Stimulated activated CD8-positive, alpha-beta memory T cell treated with anti-CD3 and anti-CD28 coated beads, Interleukin-12 subunit alpha, Interleukin-12 subunit beta, amount 100 ng/mL, for 4 hours (primary cell): ENCODE results near the gene MEGF11.

Source experiments
- DNase-seq: peaks from one replicate; pipeline ENCODE4 v3.0.0-alpha.2; 2020; ENCODE audit warnings: low read depth

The MEGF11 gene

GRCh38 chr15:65969865-65970816 is 283.4 kb downstream of the MEGF11 start:
- no peak for DNase-seq

GRCh38 chr15:65968511-65968910 is 285.0 kb downstream of the MEGF11 start:
- DNase-seq: no peak

GRCh38 chr15:65964792-65965433 is 288.6 kb downstream of the MEGF11 start:
- no peak for DNase-seq

- DNase-seq: no peak
Observed at GRCh38 chr15:65963911-65964482, 289.6 kb downstream of the MEGF11 start.

GRCh38 chr15:65963358-65963757 is 290.2 kb downstream of the MEGF11 start:
- no peak for DNase-seq

- DNase-seq: no peak
Observed at GRCh38 chr15:65962187-65962586, 291.4 kb downstream of the MEGF11 start.

- no peak for DNase-seq
Observed at GRCh38 chr15:65960586-65960985, 293.0 kb downstream of the MEGF11 start.

- no peak for DNase-seq
Observed at GRCh38 chr15:65958835-65959234, 294.7 kb downstream of the MEGF11 start.

GRCh38 chr15:65957451-65957850 is 296.1 kb downstream of the MEGF11 start:
- no peak for DNase-seq

- no peak for DNase-seq
Observed at GRCh38 chr15:65956899-65957298, 296.7 kb downstream of the MEGF11 start.

- no peak for DNase-seq
Observed at GRCh38 chr15:65956307-65956706, 297.2 kb downstream of the MEGF11 start.

- DNase-seq: no peak
Observed at GRCh38 chr15:65954289-65954741, 299.2 kb downstream of the MEGF11 start.

GRCh38 chr15:65953622-65954021 is 299.9 kb downstream of the MEGF11 start:
- no peak for DNase-seq

GRCh38 chr15:65952391-65953053 is 301.0 kb downstream of the MEGF11 start:
- DNase-seq: no peak

GRCh38 chr15:65951007-65951406 is 302.5 kb downstream of the MEGF11 start:
- no peak for DNase-seq

GRCh38 chr15:65949491-65949890 is 304.1 kb downstream of the MEGF11 start:
- no peak for DNase-seq

- DNase-seq: no peak
Observed at GRCh38 chr15:65949011-65949410, 304.5 kb downstream of the MEGF11 start.

GRCh38 chr15:65948383-65948782 is 305.2 kb downstream of the MEGF11 start:
- no peak for DNase-seq

GRCh38 chr15:65947041-65947440 is 306.5 kb downstream of the MEGF11 start:
- no peak for DNase-seq

GRCh38 chr15:65945616-65946015 is 307.9 kb downstream of the MEGF11 start:
- DNase-seq: no peak

- no peak for DNase-seq
Observed at GRCh38 chr15:65944404-65944803, 309.1 kb downstream of the MEGF11 start.

GRCh38 chr15:65942436-65942835 is 311.1 kb downstream of the MEGF11 start:
- no peak for DNase-seq

- no peak for DNase-seq
Observed at GRCh38 chr15:65940618-65940909, 313.0 kb downstream of the MEGF11 start.
